Measurements from ENCODE around the gene MPRIP. TPM values are rescaled to one million over a fixed set of nuclear protein-coding genes. Genes with fewer than 3 reads are reported as not detected.

The MPRIP gene
- polyA plus RNA-seq, 1 of the 3 experiments (the other 2 are of a cell fraction), result 64.4 TPM

DNA sequence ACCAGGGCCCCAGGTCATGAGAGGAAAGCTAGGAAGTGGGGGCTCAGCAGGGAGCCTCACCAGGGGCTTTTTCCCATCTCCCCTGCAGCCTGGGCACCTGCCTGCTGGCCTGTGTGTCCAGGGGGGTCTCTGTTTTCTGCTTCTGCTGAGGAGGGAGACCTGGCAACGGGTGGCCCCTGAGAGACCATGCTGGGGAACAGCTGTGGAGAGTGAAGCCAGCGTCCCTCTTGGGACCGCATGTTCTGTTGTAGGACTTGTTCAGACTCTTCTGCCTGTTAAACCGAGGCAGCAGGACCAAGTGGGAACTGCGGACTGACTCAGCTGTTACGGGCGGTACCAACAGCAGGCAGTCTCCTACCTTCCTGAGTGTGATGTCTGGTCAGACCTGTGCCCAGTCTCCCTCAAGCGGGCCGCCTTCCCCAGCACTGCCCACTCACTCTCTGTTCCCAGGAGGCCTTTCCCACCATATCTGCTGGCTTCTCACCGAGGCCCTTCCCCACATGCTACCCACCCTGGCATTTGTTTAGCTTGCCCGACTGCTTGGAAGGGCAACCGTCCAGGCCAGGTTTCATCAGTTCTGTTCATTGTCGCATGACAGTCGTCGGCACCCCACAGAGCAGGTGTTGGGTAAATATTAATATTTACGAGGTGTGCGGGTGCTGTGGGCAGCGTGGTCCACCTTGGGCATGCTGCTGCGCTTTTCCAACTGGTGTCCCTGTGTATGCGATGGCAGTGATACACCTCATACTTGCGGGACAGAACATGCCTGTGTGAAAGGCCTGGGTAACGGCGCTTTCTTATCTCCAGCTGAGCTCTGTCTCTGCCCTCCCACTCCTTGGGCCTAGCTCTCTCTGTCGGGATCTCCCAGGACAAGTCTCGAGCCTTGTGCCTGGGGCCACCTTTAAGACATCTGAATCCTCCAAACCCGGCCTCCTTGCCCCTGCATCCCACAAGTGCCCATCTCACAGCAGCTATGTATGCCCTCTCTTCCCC is 69.4 kb downstream of the MPRIP start:
- peaks cover 0 to 51% of the 10 kb centered on the region in 2 experiments; a peak in 1 of 4 replicates for H3K4me1 ChIP-seq (ENCODE audit: control insufficient read depth in 1 of 2, insufficient read depth in 2 of 2, low read depth in 1 of 2, low read length in 1 of 2)
- peaks cover 96% of the 10 kb centered on the region for H4K20me1 ChIP-seq (ENCODE audit: insufficient read depth)
- no peak for DNase-seq
- H3K79me2 ChIP-seq (ENCODE audit: insufficient read depth), result peaks cover 98% of the 10 kb centered on the region
- no peak overlapping the region for H3K4me2 ChIP-seq
- 94% methylated on average over 26 of the region's 26 CpGs for whole genome bisulfite sequencing (ENCODE audit: low lambda C conversion rate)
- no peak overlapping the region for H3K4me3 ChIP-seq (ENCODE audit: low read depth in 2 of 2, low read length in 1 of 2)
- ChIA-PET POLR2A (no interaction called here), CTCF (interaction anchor here (1.2 to 1.4 kb wide), 2 partner anchors 12 to 110 kb away, joined by 3 read pairs; no protein-coding TSS in a partner anchor)
- no peaks in the 10 kb centered on the region for H3K27me3 ChIP-seq (ENCODE audit: insufficient read depth)
- no peaks in the 10 kb centered on the region for H3K9me2 ChIP-seq
- H3K36me3 ChIP-seq (replicated peaks in 1 of 2; ENCODE audit: control insufficient read depth in 1 of 2, insufficient read depth in 2 of 2, low read length in 1 of 2), result peaks cover 4 to 5% of the 10 kb centered on the region in 2 experiments
- no peak overlapping the region; a peak in 1 of 4 replicates for H3K27ac ChIP-seq (ENCODE audit: low read depth in 2 of 2, low read length in 1 of 2)
- TF ChIP-seq POLR2AphosphoS5 (IDR thresholded peaks at IDR 0.05; ENCODE audit: low read depth, low read length) (no peak), GABPA (IDR thresholded peaks at IDR 0.05; ENCODE audit: low read depth) (no peak), ZBTB33 (IDR thresholded peaks at IDR 0.05; ENCODE audit: borderline replicate concordance, low read depth) (no peak), TCF12 (IDR thresholded peaks at IDR 0.05) (no peak), TEAD4 (IDR thresholded peaks at IDR 0.05; ENCODE audit: borderline replicate concordance, insufficient read depth) (no peak), SMC3 (IDR thresholded peaks at IDR 0.05; ENCODE audit: low read depth, low read length) (no peak), CHD2 (IDR thresholded peaks at IDR 0.05; ENCODE audit: low read length, partially characterized antibody) (no peak), YY1 (IDR thresholded peaks at IDR 0.05; ENCODE audit: low read depth) (no peak), EP300 (IDR thresholded peaks at IDR 0.05; ENCODE audit: borderline replicate concordance in 1 of 2, low read depth in 1 of 2, low read length in 1 of 2) (no peak), JUND (IDR thresholded peaks at IDR 0.05) (no peak), EZH2phosphoT487 (IDR thresholded peaks at IDR 0.05; ENCODE audit: borderline replicate concordance, low read depth) (no peak), GATA2 (CRISPR knock-in tag; IDR thresholded peaks at IDR 0.05) (no peak), ELF1 (IDR thresholded peaks at IDR 0.05) (no peak), FOXM1 (IDR thresholded peaks at IDR 0.05; ENCODE audit: low read depth) (no peak), FOXJ3 (CRISPR knock-in tag; IDR thresholded peaks at IDR 0.05) (no peak)
- TF ChIP-seq, protein P1, sequence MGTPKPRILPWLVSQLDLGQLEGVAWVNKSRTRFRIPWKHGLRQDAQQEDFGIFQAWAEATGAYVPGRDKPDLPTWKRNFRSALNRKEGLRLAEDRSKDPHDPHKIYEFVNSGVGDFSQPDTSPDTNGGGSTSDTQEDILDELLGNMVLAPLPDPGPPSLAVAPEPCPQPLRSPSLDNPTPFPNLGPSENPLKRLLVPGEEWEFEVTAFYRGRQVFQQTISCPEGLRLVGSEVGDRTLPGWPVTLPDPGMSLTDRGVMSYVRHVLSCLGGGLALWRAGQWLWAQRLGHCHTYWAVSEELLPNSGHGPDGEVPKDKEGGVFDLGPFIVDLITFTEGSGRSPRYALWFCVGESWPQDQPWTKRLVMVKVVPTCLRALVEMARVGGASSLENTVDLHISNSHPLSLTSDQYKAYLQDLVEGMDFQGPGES (IDR thresholded peaks at IDR 0.05; ENCODE audit: low read depth, low read length), result no peak
- TF ChIP-seq, protein P2, sequence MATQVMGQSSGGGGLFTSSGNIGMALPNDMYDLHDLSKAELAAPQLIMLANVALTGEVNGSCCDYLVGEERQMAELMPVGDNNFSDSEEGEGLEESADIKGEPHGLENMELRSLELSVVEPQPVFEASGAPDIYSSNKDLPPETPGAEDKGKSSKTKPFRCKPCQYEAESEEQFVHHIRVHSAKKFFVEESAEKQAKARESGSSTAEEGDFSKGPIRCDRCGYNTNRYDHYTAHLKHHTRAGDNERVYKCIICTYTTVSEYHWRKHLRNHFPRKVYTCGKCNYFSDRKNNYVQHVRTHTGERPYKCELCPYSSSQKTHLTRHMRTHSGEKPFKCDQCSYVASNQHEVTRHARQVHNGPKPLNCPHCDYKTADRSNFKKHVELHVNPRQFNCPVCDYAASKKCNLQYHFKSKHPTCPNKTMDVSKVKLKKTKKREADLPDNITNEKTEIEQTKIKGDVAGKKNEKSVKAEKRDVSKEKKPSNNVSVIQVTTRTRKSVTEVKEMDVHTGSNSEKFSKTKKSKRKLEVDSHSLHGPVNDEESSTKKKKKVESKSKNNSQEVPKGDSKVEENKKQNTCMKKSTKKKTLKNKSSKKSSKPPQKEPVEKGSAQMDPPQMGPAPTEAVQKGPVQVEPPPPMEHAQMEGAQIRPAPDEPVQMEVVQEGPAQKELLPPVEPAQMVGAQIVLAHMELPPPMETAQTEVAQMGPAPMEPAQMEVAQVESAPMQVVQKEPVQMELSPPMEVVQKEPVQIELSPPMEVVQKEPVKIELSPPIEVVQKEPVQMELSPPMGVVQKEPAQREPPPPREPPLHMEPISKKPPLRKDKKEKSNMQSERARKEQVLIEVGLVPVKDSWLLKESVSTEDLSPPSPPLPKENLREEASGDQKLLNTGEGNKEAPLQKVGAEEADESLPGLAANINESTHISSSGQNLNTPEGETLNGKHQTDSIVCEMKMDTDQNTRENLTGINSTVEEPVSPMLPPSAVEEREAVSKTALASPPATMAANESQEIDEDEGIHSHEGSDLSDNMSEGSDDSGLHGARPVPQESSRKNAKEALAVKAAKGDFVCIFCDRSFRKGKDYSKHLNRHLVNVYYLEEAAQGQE (IDR thresholded peaks at IDR 0.05; ENCODE audit: low read depth, low read length), result no peak
- TF ChIP-seq, protein P3, sequence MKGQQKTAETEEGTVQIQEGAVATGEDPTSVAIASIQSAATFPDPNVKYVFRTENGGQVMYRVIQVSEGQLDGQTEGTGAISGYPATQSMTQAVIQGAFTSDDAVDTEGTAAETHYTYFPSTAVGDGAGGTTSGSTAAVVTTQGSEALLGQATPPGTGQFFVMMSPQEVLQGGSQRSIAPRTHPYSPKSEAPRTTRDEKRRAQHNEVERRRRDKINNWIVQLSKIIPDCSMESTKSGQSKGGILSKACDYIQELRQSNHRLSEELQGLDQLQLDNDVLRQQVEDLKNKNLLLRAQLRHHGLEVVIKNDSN (IDR thresholded peaks at IDR 0.05; ENCODE audit: borderline replicate concordance, low read depth), result no peak
- H2AFZ ChIP-seq (ENCODE audit: low read depth), result no peak overlapping the region
- H3F3A ChIP-seq (replicated peaks; ENCODE audit: insufficient read depth), result no peaks in the 10 kb centered on the region
- H3K9ac ChIP-seq, result no peak overlapping the region
- no peaks in the 10 kb centered on the region for H3K9me3 ChIP-seq
